GM19397 (cell line): ENCODE data around the gene VAV1.
"Not testable (repeated sequence)": the region's sequence is repeated elsewhere in the genome, so short reads cannot be mapped to it uniquely, and the experiment has no call there.

Experiments
- ATAC-seq: cut with Tn5 transposase; IDR thresholded peaks from one replicate; pipeline ENCODE4 v1.9.1; 2021; ENCODE audit warnings: mild to moderate bottlenecking, moderate library complexity; ENCODE audit not compliant: unreplicated experiment

VAV1 gene

DNA sequence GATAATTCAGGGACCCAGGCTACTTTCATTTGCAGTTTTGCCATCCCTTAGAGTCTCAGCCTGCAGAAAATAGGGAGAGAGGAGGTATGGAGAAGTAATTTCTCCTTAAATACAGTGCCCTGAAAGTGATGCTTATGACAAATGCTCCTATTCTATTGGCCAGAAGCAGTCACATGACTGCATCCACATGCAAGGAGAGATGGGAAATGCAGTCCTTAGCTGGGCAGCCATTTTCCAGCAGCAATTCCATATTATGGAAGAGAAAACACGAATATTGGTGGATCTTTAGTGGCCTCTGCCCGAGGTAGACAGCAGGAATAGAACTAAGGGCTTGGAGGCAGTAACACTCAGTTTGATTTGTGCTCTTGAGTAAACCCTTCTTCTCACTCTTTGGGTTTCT is 39.4 kb downstream of the VAV1 start:
- ATAC-seq, result no peak

DNA sequence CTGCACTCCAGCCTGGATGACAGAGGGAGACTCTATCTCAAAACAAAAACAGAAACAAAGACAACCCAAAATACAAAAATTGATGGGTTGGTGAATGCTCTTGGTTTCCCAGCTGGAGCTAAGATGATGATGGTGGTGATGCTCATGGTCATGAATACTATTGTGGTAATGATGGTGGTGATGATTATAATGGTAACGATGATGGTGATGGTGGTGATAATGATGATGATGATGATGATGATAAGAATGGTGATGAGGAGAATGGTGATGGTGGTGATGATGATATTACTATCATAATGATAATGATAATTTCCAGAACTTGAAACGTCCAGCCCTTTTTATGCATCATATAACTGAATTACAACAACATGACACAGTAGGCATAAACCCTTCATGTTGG is 40.1 kb downstream of the VAV1 start:
- no peak for ATAC-seq

DNA sequence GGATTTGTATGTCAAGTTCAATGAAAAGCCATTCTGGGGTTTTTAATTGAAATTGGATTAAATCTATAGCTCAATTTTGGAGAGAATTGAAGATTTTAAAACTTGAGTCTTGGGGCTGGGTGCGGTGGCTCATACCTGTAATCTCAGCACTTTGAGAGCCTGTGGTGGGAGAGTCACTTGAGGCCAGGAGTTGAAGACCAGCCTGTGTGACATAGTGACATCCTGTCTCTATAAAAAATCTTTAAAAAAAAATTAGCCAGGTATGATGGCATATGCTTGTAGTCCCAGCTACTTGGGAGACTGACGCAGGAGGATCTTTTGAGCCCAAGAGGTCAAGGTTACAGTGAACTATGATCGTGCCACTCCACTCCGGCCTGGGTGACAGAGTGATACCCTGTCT is 41.2 kb downstream of the VAV1 start:
- ATAC-seq, result no peak

DNA sequence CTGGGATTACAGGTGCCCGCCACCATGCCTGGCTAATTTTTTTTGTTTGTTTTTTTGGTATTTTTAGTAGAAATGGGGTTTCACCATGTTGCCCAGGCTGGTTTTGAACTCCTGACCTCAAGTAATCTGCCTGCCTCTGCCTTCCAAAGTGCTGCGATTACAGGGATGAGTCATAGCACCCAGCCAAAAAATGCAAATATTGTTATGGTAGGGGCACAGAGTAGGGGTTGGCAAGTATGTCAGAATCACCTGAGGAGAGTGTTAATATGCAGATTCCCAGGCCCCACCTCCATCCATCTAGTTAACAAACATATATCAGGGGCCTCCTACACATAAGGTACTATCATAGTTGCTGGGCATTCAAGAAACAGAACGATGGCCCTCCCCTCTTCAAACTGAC is 44.7 kb downstream of the VAV1 start:
- ATAC-seq, result no peak

DNA sequence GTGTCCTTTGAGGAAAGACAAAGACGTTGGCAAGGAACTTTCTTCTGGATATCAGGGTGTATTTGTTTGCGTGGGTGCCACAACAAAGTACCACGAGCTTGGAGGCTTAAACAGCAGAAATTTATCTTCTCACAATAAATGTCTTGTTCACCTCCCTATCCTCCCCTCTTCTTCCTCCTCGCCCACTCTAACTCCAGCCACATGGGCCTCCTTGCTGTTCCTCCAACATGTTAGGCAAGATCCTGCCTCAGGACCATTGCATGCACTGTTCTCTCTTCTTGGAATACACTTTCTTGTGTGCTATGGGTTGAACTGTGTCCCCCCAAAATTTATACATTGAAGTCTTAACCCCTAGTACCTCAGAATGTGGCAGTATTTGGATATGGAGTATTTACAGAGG is 45.7 kb downstream of the VAV1 start:
- no peak for ATAC-seq

DNA sequence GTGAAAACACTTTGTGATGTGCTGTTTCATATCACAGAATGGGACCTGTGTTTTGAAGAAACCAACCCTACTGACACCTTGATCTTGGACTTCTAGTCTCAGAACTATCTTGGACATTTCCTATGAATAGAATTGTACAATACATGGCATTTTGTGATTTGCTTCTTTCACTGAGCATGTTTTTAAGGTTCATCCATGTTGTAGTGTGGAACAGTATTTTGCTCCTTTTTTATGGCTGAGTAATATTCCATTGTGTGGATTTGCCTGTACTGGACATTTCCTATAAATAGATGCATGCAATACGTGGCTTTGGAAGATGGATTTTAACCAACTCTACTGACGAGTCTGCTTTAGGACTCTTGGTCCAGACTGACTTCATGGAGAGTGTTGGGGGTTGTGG is 46.8 kb downstream of the VAV1 start:
- no peak for ATAC-seq

DNA sequence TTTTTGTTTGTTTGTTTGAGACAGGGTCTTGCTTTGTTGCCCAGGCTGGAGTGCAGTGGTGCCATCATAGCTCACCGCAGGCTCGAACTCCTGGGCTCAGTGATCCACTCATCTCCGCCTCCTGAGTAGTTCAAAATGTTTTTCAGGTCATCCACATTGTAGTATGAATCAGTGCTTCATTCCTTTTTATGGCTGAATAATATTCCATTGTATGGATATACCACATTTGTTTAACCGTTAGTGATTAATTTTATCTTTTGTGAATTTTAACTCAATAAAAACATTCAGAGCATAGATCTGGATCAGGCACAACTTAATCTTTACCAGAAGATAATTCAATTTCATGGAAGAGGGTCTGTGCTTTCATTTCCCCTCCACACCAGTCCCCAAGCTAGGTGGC is 47.7 kb downstream of the VAV1 start:
- ATAC-seq, result no peak

DNA sequence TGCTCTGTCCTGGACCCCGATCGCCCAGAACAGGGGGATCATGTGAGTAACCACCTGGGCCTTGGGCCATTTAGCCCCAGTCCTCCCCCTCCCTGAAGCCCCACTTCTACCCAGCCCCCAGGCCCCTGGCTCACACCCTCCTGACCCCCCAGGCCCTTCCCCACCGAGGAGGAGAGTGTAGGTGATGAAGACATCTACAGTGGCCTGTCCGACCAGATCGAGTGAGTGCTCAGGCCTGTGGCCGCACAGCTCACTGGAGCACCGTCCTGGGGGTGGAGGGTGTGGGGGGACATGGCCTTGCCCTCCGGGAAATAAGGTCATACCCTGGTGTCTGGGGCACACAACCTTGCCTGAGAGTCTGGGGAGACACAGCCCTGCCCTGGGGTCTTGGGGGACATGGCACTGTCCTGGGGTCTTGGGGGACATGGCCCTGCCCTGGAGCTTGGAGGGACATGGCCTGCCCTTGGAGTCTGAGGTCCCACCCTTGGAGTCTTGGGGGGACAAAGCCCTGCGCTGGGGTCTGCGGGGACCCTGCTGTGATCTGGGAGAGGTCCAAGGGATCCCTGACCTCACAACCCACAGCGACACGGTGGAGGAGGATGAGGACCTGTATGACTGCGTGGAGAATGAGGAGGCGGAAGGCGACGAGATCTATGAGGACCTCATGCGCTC is 49.3 kb downstream of the VAV1 start:
- no peak for ATAC-seq

DNA sequence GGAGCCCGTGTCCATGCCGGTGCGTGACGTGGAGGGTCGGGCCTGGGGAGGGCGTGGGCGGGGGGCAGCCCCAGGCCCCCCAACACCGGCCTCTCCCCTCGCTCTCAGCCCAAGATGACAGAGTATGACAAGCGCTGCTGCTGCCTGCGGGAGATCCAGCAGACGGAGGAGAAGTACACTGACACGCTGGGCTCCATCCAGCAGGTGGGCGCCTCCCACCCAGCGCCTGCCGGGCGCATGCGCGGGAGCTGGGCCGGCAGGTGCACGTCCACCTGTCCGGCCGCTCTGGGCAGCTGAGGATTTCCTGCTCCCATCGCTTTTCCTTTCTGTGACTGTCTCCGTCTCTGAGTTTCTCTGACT is 49.8 kb downstream of the VAV1 start:
- ATAC-seq, result no peak

DNA sequence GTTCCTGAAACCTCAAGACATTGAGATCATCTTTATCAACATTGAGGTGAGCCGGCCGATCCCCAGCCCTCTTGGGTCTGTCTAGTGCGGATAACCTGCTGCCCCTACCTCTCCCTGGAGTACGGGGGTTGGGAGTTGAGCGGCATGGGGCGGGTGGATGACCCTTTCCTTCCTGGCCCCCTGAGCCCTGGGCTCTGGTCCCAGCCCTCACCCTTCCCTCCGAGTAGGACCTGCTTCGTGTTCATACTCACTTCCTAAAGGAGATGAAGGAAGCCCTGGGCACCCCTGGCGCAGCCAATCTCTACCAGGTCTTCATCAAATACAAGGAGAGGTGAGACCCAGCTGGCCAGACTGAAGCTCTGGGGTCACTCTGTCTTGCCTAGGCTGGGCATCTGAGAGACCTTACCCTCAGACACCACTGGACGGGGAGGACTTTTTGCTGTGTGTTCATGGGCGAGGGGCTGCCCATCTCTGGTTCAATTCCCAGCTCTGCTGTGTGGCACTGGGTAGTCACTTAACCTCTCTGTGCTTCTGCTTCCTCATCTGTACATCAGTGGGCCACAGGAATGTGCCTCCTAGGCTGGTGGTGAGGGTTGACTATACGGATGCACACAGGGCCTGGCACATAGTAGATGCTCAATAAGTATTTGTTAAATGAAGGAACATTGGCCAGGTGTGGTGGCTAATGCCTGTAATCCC is 52.7 kb downstream of the VAV1 start:
- ATAC-seq, result no peak

DNA sequence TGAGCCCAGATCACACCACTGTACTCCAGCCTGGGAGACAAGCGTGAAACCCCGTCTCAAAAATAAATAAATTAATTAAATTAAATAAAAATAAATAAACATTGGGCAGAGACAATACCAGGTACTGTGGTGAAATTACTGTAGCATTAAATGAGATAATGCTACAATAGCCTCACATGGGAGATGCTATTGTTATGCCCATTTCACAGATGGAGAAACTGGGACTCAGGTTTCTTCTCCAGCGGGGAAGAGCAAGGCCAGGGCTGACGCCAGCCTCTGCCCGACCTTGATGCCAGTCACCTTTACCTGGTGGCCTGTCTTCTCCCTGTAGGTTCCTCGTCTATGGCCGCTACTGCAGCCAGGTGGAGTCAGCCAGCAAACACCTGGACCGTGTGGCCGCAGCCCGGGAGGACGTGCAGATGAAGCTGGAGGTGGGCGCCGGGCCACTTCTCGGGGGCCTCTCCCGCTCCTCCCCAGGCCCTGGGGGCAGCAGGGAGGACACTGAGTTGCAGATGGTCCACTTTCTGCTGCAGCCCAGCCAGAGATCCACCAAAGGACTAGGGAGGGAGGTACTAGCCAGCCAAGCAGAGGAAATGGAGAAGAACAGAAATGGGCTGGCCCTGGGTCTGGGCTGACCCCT is 53.9 kb downstream of the VAV1 start:
- no peak for ATAC-seq

DNA sequence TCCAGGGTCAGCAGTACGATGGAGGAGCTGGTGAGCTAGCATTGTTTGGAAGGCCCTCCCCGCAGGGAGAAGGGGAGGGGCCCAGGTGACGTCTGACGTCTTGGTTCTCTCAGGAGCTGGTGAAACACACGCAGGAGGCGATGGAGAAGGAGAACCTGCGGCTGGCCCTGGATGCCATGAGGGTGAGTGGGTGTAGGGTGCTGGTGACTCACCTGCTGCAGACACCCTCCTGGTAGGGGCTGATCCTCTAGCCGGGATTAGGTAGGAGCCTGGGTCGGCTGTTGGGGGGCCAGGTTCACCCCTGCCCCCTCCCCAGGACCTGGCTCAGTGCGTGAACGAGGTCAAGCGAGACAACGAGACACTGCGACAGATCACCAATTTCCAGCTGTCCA is 55.8 kb downstream of the VAV1 start:
- no peak for ATAC-seq

DNA sequence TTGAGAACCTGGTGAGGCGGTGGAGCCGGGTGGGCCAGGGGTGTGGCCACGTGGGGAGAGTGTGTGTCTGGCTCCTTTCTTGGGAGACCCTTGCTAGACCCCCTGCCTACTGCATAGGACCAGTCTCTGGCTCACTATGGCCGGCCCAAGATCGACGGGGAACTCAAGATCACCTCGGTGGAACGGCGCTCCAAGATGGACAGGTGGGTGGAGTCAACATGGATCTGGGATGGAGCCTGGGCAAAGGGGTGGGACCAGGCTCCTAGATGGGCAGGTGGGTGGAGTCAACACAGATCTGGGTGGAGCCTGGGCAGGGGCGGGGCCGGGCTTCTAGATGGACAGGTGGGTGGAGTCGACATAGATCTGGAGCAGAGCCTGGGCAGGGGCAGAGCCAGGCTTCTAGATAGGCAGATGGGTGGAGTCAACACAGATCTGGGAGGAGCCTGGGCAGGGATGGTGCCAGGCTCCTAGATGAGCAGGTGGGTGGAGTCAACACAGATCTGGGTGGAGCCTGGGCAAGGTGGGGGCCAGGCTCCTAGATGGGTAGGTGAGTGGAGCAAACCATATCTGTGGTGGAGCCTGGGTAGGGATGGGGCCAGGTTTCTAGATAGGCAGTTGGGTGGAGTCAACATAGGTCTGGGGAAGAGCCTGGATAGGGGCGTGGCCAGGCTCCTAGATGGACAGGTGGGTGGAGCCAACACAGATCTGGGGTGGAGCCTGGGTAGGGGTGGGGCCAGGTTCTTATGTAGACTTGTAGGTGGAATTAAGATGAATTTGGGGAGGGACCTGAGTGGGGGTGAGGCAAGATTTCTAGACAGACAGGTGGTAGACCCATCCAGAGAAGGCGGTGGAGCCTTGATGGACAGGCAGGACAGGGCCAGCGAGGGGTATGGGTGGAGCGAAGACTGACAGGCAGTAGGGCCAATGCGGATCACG is 56.5 kb downstream of the VAV1 start:
- ATAC-seq, result no peak

DNA sequence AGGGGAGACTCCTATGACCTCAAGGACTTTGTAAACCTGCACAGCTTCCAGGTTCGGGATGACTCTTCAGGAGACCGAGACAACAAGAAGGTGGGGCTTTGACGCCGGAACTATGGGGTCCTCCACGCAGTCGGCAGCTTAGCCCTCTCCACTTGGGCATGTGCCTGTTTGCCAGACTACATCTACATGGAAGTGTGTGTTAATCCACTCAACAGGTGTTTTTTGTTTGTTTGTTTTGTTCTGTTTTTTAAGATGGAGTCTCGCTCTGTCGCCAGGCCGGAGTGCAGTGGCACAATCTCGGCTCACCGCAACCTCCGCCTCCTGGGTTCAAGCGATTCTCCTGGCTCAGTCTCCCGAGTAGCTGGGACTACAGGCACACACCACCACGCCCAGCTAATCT is 57.3 kb downstream of the VAV1 start:
- not testable (repeated sequence) for ATAC-seq

DNA sequence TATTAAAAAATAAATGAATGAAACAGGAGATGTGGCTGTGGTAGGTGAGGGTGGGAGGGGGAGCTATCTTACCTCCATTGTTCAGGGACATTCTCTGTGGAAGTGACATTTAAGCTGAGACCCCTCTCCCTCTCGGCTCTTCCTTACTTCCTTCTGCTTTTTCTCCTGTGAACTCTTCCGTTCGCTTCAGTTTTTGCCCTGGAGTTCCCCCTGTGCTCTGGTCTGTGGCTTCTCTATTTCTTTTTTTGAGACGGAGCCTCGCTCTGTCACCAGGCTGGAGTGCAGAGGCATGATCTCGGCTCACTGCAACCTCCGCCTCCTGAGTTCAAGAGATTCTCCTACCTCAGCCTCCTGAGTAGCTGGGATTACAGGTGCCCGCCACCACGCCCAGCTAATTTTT is 58.6 kb downstream of the VAV1 start:
- not testable (repeated sequence) for ATAC-seq

DNA sequence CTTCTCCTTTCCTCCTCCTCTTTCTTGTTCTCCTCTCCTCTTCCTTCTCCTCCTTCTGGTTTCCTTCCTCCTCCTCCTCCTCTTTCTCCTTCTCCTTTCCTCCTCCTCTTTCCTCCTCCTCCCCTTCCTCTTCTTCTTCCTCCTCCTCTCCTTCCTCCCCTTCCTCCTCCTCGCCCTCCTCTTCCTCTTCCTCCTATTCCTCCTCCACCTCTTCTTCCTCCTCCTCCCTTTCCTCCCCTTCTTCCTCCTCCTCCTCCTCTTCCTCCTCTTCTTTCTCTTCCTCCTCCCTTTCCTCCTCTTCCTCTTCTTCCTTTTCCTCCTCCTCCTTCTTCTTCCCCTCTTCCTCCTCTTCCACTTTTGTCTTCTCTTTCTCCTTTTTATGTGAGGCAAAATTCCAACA is 59.9 kb downstream of the VAV1 start:
- no peak for ATAC-seq

DNA sequence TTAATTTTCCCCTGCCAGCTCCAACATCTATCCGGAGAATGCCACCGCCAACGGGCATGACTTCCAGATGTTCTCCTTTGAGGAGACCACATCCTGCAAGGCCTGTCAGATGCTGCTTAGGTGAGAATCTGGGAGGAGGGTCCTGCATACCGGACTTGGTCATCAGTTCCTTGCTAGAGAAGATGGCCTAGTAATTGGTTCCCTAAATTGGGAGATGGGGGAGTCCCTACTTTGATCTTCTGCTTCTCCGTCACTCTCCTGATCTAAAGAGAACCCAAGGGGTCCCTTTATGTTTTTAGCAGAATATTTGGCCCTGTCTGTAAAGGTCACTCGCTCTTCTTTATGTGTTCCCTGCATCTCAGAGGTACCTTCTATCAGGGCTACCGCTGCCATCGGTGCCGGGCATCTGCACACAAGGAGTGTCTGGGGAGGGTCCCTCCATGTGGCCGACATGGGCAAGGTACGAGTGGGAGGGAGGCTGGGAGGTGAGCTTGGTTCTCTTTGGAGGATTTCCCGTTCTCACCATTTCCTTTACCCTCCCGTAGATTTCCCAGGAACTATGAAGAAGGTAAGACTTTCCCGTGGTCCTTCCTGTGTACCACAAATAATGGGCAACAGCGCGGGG is 60.8 kb downstream of the VAV1 start:
- no peak for ATAC-seq

DNA sequence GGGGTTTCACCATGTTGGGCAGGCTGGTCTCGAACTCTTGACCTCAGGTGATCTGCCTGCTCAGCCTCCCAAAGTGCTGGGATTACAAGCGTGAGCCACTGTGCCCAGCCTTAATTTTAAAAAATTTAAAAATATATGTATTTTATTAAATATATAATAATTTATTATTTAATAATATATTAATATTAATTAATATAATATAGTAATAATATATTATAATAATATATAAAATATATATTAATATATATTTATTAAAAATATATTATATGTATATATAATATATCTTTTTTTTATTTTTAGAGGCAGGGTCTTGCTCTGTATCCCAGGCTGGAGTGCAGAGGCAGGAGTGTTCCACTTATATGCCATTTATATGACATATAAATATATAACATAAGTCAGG is 61.9 kb downstream of the VAV1 start:
- ATAC-seq, result no peak

DNA sequence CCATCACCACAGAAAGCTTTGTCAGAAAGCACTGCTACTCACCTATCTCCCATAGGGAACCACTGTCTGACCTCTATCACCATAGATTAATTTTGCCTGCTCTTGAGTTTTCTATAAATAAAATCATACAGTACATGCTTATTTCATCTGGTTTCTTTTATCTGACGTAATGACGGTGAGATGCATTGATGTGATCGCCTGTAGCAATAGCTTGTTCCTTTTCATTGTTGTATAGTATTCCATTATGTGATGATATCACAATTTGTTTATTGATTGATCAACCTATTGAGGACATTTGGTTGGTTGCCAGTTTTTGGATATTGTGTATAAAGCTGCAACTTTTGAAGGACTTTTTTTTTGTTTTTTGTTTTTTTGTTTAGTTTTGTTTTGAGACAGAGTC is 63.0 kb downstream of the VAV1 start:
- no peak for ATAC-seq

DNA sequence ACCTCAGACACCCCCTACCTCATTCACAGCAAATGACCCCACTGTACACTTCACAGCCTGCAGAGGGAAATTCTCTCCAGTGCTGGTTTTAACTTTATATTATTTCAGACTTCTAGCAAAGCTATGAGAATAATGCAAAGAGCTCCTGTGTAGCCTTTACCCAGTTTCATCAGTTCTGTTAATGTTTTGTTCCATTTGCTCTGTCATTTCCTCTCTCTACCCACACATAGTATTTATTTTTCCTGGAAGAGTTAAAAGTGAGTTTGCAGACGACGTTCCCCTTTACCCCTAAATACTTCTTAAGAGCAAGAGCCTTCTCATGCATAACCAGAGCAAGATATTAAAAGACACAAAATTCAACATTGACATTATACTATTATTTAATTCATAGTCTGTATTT is 65.0 kb downstream of the VAV1 start:
- no peak for ATAC-seq

DNA sequence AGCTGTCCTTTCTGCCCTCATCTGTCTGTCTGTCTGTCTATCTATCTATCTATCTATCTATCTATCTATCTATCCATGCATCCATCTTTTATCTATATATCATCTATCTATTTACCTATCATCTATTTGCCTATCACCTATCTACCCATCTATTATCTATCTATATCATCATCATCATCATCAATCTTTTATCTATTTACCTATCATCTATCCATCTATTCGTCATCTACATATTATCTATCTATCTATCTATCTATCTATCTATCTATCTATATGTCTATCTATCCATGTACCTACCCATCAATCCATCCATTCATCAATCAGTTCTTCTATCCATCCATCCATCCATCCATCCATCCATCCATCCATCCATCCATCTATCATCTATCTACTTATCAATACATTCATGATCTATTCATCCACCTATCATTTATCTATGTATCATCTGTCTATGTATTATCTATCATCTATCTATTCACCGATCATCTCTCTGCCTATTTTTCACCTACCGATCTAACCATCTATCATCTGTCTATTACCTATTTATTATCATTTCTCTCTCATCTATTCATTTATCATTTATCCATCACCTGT is 65.7 kb downstream of the VAV1 start:
- ATAC-seq, result no peak
